ENCODE data around the gene BRI3.

BRI3 gene

GRCh38 chr7:98285157-98286092 is 3.9 kb downstream of the BRI3 start:
- DNase-seq (ENCODE audit: insufficient read length, low spot score) (no peak), FAIRE-seq (no peak)

DNA sequence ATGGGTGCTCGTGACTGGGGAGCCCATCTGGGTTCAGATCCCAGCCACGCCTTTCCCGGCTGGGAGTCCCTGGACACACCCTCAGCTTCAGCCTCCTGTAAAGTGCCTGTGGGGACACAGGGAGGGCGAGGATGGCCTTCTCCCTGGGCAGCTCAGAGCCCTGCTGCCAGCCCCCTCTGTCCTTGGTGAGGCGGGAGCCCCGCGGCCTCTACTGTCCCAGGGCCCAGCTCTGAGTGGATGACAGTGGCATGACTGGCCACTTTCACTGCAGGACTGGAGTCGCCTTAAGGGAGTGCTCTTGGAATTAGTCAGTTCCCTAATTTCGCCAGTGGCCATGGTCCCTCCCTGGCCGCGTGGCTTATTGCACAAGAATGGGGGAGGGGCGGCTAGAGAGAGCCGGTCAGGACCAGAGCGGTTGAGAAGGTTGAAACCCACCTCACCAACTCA is 4.6 kb downstream of the BRI3 start:
- FAIRE-seq = no peak
- no peak for DNase-seq (ENCODE audit: insufficient read length, low spot score)

- FAIRE-seq (no peak), DNase-seq (ENCODE audit: insufficient read length, low spot score) (no peak)
Measured at GRCh38 chr7:98286701-98287485, 5.4 kb downstream of the BRI3 start.

- DNase-seq (ENCODE audit: insufficient read length, low spot score) (no peak), FAIRE-seq (no peak)
Measured at GRCh38 chr7:98287486-98287959, 6.0 kb downstream of the BRI3 start.

DNA sequence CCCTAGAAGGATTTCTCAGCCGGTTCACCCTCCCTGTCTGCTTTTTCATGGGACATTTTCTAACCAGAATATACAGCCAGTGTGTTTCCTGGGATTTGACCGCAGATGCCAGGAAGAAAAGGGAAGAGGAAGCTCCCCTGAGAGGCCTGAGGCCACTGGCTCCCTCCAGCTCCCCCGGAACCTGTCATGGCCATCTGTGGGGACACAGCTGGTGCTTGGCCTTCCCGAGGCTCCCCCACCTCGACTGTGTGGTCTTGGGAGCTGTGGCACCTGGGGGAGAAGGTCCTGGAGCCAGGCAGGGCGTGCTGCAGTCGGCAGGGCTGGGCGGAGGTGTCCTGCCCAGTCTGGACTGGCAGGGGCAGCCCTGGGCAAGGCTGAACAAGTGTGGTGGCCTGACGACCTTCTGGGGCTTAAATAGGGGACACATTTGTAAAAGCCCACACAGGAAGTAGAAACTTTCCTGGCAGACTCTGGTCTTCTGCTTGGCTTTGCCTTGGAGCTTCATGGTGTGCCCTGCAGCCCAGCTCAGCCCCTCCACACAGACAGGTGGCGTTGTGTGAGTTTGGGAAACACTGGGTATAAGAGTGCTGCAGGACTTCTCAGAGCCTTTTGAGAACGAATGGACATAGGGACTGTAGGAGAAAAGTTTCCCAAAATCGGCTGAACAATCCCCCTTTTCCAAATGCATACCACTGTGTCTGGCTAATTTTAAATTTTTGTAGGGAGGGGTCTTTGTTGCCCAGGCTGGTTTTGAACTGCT is 6.8 kb downstream of the BRI3 start:
- no peak for DNase-seq (ENCODE audit: insufficient read length, low spot score)
- no peak for FAIRE-seq

GRCh38 chr7:98289333-98289875 is 7.9 kb downstream of the BRI3 start:
- DNase-seq (ENCODE audit: insufficient read length, low spot score) (no peak), FAIRE-seq (no peak)

DNA sequence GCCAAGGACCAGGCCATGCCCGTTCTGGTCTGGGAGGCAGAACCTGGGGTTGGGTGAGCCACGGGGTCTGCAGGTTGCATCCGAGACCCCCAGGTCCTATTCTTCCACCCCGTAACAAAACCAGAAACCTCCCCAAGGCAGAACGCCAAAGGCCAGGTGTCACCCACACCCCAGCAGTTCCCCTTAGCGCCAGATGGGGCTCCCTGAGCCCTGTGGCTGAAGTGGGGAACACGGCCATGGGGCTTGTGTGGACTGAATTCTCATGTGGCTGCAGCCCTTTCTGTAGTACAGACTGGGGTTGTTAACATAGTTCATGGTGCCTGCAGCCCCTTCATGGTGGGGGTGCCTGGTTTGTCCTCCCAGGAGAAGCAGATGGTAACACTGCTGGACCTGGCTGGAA is 10.2 kb downstream of the BRI3 start:
- DNase-seq (ENCODE audit: insufficient read length, low spot score) (no peak), FAIRE-seq (no peak)

DNA sequence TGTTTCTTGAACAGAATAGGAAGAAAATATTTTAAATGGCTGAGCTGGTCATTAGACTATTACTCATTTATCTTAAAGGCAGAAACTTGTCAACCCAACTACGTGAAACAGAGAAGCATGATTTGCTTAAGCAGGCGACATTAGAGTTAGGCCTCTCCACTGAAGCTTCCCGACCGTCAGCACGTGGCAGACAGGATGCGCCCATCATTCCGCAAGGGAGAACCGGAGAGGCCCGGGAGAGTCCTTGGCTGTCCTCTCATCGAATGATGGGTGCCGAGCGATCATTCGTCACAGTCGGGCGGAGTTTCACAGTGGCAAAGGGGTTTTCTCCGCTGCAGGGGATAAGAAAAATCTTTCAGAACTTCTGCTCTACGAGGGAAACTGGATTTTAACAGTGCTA is 11.8 kb downstream of the BRI3 start:
- no peak for FAIRE-seq
- no peak for DNase-seq (ENCODE audit: insufficient read length, low spot score)

DNA sequence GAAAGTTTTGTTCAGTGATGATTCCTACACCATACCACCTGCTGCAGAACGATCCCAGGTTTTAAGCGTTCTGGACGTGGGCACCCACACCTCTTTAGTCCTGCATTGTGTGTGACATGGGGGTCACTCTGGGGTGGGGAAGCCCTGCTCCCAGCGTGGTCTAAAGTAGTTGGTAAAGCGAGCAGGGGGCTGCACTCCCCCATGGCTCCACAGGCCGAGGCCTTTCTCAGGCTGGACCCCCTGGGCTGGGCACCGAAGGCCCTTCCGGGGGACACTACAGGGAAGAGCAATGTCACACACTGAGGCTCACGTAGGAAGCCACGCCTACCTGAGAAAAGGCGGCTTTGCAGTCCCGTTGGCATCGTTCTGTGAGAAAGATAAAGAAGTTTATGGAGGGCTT is 12.3 kb downstream of the BRI3 start:
- DNase-seq (ENCODE audit: insufficient read length, low spot score) (no peak), FAIRE-seq (no peak)

GRCh38 chr7:98294326-98294725 is 12.8 kb downstream of the BRI3 start:
- FAIRE-seq = no peak
- no peak for DNase-seq (ENCODE audit: insufficient read length, low spot score)

GRCh38 chr7:98294798-98295382 is 13.4 kb downstream of the BRI3 start:
- DNase-seq (ENCODE audit: insufficient read length, low spot score) (peak; percentile 73), FAIRE-seq (no peak)

DNA sequence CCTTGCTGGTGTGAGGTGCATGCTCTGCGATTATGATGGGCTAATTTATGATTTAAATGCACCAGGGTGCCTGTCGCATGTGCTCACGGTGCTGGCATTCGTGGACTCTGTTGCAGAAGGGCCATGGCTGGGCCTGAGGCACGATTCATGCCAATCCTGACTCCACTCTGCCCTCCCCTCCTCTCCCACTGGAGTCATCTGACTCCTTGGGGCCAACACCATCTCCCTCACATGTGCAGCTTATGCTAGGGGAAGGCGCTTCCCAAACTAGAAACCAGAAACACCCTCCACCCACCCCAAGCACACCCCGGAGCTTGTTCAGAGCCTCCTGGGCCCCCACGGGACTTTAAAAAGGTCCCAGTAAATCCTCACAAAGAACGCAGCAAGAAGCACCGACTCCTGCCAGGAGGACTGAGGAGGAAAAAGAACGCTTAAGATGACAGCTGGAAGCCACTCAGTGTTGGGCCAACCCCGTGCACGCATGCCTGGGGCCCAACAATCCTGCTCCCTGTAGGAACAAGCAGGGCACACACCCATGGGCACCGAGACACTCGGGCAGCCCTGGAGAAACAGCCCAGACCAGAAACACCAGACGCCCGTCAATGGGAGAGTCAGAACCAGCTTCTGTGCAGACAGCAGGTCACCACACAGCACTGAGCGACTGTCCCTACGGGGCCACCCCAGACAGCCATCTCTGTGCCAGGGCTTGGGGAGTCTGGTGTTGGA is 14.1 kb downstream of the BRI3 start:
- FAIRE-seq (no peak), DNase-seq (ENCODE audit: insufficient read length, low spot score) (no peak)

- FAIRE-seq (no peak), DNase-seq (ENCODE audit: insufficient read length, low spot score) (no peak)
Measured at GRCh38 chr7:98296833-98297232, 15.3 kb downstream of the BRI3 start.

GRCh38 chr7:98297626-98298286 is 16.3 kb downstream of the BRI3 start:
- FAIRE-seq (no peak), DNase-seq (ENCODE audit: insufficient read length, low spot score) (no peak)

GRCh38 chr7:98300595-98301372 is 19.3 kb downstream of the BRI3 start:
- FAIRE-seq (no peak), DNase-seq (ENCODE audit: insufficient read length, low spot score) (no peak)

DNA sequence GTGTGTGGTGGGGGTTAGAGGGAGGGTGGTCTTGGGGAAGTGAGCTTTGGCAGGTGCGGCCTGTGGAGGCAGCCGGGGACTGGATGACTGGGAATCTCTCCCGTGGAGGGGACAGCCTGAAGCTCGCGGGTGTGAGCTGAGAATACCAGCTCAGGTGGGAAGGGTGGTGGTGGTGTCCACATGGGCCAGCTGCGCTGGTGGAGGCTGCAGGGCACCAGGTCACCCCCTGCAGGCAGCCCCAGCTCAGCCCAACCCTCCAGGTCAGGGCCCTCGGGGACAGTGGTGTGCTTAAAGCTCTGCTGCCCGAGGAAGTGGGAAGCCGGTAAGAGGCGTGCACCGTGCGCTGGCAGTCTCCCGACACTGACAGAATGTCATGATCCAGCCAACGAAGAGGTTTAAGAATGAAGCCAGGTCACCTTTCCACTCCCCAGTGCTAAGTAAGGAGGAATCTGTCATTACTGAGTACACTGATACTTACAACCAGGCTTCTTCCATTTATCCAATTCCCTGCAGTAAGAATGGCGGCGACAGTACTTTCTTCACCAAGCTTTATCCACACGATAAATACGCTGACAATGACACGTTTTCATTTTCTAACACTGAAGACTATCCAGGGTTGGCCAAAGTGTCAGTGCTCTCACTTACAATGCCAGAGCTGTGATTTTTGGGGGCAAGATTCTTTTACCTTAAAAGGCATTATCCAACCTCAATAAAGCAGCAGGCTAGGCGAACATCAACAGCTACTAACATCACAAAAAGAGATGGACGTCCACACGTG is 20.4 kb downstream of the BRI3 start:
- DNase-seq (ENCODE audit: insufficient read length, low spot score) = no peak
- no peak for FAIRE-seq

DNA sequence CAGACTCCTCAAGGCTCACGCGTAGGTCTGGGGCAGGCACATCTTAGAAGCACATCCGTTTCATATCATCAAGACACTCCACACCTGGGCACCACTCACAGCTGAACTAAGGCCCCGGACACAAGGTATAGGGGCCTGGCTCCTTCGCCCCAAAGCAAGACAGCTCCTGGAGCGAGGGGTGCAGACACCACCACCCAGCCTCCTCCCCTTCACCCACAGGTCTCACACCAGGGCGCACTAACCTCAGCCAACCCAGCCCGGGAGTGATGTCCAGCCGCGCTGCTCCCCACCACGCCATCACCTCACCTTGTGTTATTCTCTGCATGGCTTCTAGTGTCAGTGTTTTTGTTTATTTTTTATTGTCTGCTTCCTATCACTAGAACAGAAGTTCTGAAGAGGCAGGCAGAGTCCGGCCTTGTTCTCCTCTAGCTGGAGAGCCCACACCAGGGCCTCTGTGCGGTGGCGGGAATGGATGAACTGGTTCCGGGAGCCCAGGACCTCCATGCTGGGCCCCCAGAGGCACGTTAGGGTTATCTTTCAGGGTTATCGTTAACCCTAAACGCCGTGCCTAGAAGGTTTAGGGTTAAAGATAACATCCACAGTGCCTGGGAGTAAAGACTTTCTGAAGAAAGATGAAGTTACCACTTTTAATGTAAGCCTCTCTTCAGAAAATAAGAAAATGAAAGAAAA is 21.8 kb downstream of the BRI3 start:
- FAIRE-seq (no peak), DNase-seq (ENCODE audit: insufficient read length, low spot score) (no peak)

Measured in GM19239 (cell line).